T-helper 2 cell treated with Interferon-gamma antibody and Interleukin-4, amounts not matched to agents 5 μg/mL and 100 μg/mL, for 36 hours (primary cell): ENCODE results near the gene MYO5A.
"Not testable (repeated sequence)": the region's sequence is repeated elsewhere in the genome, so short reads cannot be mapped to it uniquely, and the experiment has no call there.

Source experiments
- DNase-seq: peaks from one replicate; pipeline ENCODE4 v3.0.0; 2021; ENCODE audit warnings: low spot score
- H3K27ac Mint-ChIP-seq: one replicate; pipeline ENCODE4 v1.8.0; 2021; ENCODE audit warnings: mild to moderate bottlenecking, mixed read lengths
- H3K27me3 Mint-ChIP-seq: one replicate; pipeline ENCODE4 v1.8.0; 2021; ENCODE audit warnings: low read depth, mixed read lengths
- H3K36me3 Mint-ChIP-seq: one replicate; pipeline ENCODE4 v1.8.0; 2021; ENCODE audit warnings: low read depth, mixed read lengths
- H3K4me1 Mint-ChIP-seq: one replicate; pipeline ENCODE4 v1.8.0; 2021; ENCODE audit warnings: low read depth, mixed read lengths
- H3K4me3 Mint-ChIP-seq: one replicate; pipeline ENCODE4 v1.8.0; 2022; ENCODE audit warnings: mild to moderate bottlenecking, moderate library complexity, mixed read lengths
- H3K9me3 Mint-ChIP-seq: one replicate; pipeline ENCODE4 v1.8.0; 2021; ENCODE audit warnings: mixed read lengths

The MYO5A gene

DNA sequence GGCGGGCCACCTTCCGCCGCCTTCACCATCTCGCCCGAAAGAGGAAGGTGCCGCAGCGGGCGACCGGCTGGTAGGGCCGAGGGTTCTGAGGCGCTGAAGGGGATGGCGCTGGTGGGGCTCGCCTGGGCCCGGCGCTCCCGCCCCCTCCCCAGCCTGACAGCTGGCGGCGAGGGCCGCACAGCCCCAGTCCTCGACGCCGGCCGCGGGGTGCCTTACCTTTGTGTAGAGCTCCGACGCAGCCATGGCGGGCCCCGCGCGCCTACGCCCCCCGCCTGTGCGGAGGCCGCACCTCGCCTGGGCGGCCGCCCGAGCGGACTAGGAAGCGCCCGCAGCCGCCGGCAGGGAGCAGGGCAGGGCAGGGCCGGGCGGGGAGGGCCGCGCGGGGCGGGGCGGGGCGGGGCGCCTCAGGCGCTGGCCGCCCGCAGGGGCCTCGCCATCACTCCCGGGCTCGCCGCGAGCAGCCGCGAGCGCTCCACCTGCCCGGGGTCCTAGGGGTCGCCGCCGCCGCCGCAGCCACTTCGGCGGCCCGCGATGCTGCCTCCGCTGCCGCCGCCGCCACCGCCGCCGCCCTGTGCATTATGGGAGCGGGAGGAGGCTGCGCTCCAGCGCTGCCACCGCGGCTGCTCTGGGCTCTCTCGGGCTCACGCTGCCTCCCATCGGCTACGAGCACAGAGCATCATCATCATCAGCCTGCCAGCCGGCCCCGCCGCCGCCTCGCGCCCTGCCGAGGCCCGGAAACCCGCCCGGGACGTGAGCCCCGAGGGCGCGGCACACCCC is at the start of gene MYO5A:
Gene MYO5A, minus strand, starts transcription at position 317 of the 777 bp plus-strand sequence. Its CDS starts 74 bp downstream, at position 243.
- H3K4me3 Mint-ChIP-seq, result peak within 1 kb of the TSS; percentile 93
- H3K9me3 Mint-ChIP-seq, result no peaks in the 10 kb centered on the region
- H3K36me3 Mint-ChIP-seq, result peaks cover 4% of the 10 kb centered on the region
- DNase-seq, result peak; percentile 79
- H3K27me3 Mint-ChIP-seq, result peaks cover 14% of the 10 kb centered on the region
- H3K27ac Mint-ChIP-seq, result peak within 1 kb of the TSS; percentile 82
- peaks cover 20% of the 10 kb centered on the region for H3K4me1 Mint-ChIP-seq

DNA sequence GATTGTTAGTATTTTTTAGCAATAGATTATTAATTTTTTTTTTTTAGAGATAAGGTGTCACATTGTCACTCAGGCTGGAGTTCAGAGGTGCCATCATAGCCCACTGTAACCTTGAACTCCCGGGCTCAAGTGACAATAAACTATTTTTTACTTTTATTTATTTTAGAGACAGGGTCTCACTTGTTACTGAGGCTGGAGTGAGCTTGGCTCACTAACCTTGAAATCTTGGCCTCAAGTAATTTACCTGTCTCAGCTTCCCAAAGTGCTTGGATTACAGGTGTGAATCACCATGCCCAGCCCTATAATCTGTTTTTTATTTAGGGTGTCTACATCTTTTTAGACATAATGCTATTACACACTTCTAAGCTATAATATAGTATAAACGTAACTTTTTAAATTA is 48.0 kb upstream of the MYO5A start:
- Mint-ChIP-seq H3K4me3 (no peak overlapping the region), H3K27me3 (no peaks in the 10 kb centered on the region), H3K4me1 (peaks cover 1% of the 10 kb centered on the region), H3K27ac (no peak overlapping the region), H3K9me3 (no peaks in the 10 kb centered on the region), H3K36me3 (peaks cover 3% of the 10 kb centered on the region)
- DNase-seq, result no peak

DNA sequence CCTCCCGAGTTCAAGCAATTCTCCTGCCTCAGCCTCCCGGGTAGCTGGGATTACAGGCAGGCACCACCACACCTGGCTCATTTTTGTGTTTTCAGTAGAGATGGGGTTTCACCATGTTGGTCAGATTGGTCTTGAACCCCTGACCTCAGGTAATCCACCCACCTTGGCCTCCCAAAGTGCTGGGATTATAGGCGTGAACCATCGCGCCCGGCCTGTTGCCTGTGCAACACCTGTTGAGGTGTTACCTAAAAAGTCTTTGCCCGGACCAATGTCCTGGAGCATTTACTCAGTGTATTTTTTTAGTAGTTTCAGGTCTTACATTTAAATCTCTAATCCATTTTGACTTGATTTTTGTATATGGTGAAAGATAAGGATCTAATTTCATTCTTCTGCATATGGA is 46.9 kb upstream of the MYO5A start:
- not testable (repeated sequence) for DNase-seq, H3K4me3 Mint-ChIP-seq, H3K4me1 Mint-ChIP-seq

DNA sequence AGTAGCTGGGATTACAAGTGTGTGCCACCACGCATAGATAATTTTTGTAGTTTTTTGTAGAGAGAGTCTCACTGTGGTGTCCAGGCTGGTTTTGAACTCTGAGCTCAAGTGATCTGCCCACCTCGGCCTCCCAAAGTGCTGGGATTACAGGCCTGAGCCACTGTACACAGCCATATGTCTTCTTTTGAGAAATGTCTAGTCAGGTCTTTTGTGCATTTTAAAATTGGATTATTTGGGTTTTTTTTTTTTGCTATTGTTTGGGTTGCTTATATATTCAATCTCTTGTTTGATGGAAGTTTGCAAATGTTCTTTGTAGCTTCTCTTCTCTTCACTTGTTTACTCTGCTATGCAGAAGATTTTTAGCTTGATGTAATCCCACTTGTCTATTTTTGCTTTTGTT is 46.4 kb upstream of the MYO5A start:
- Mint-ChIP-seq H3K4me1 (peaks cover 1% of the 10 kb centered on the region), H3K36me3 (peaks cover 2% of the 10 kb centered on the region), H3K27me3 (no peaks in the 10 kb centered on the region), H3K27ac (no peak overlapping the region), H3K9me3 (no peaks in the 10 kb centered on the region), H3K4me3 (no peak overlapping the region)
- DNase-seq, result no peak

More for the DNA sequence above, 46.9 kb upstream of the MYO5A start:
- H3K27me3 Mint-ChIP-seq, H3K27ac Mint-ChIP-seq, H3K9me3 Mint-ChIP-seq, H3K36me3 Mint-ChIP-seq: not testable (repeated sequence)

DNA sequence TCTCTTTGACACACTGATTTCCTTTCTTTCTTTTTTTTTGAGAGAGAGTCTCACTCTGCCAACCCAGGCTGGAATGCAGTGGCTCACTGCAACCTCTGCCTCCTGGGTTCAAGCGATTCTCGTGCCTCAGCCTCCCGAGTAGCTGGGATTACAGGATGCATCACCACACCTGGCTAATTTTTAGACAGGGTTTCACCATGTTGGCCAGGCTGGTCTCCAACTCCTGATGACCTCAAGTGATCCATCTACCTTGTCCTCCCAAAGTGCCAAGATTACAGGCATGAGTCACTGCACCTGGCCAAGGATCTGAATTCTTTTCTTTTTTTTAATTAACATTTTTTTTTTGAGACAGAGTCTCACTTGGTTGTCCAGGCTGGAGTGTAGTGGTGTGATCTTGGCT is 45.9 kb upstream of the MYO5A start:
- not testable (repeated sequence) for H3K36me3 Mint-ChIP-seq, H3K27ac Mint-ChIP-seq, H3K4me1 Mint-ChIP-seq, H3K4me3 Mint-ChIP-seq, H3K27me3 Mint-ChIP-seq, H3K9me3 Mint-ChIP-seq, DNase-seq

DNA sequence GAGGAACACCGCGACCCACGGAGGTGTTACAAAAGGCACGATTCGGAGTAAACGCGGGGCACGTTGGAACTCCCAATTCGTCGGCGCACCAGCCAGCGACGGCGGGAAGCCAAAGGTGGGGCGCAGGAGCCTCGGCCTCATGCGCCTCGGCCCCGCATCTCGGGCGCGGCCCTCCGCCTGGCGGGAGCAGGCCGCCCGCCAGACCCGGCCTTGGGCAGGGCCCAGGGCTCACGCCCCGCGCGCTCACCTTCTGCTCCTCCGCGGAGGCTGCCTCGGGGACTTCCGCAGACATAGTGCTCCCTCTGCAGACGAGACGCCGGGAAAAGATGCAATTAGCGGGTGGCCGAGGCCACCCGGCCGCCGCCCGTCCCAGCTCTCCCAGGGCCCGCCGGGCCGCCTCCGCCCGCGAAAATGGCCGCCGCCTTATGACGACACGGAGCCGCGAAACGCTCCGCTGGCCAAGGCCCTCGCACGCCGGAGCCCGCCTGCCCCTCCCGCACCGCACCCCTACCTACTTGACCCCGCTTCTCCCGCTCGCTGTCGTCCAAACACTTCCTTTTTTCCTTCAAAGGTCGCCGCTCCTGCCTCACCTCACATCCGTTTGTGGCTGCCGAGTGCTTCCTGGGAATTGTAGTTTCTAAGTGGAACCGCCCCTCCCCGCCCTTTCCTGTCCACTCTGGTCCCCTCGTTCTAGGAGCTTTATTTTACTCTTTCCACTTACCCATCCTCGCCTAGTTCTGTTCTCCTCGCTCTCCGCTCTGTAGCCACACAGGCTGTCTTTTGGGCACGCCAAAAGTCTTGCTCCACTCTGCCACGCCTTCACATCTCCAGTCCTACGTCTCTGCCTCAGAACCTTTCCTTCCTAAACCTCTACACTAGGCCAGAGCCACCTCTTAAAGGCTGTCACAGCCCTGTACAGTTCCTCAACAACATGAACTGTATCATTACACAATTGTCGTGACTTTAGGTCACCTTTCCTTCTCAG is 40.2 kb upstream of the MYO5A start, which contains the start of gene ARPP19:
Gene ARPP19, minus strand, starts transcription at position 430 of the 985 bp plus-strand sequence. Its CDS starts 138 bp downstream, at position 292.
- peaks cover 27% of the 10 kb centered on the region for H3K4me1 Mint-ChIP-seq
- H3K27ac Mint-ChIP-seq, result peak within 1 kb of the TSS; percentile 96
- no peaks in the 10 kb centered on the region for H3K27me3 Mint-ChIP-seq
- peak; percentile 83 for DNase-seq
- H3K4me3 Mint-ChIP-seq, result peak within 1 kb of the TSS; percentile 90
- H3K9me3 Mint-ChIP-seq, result no peaks in the 10 kb centered on the region
- H3K36me3 Mint-ChIP-seq, result peaks cover 16% of the 10 kb centered on the region

DNA sequence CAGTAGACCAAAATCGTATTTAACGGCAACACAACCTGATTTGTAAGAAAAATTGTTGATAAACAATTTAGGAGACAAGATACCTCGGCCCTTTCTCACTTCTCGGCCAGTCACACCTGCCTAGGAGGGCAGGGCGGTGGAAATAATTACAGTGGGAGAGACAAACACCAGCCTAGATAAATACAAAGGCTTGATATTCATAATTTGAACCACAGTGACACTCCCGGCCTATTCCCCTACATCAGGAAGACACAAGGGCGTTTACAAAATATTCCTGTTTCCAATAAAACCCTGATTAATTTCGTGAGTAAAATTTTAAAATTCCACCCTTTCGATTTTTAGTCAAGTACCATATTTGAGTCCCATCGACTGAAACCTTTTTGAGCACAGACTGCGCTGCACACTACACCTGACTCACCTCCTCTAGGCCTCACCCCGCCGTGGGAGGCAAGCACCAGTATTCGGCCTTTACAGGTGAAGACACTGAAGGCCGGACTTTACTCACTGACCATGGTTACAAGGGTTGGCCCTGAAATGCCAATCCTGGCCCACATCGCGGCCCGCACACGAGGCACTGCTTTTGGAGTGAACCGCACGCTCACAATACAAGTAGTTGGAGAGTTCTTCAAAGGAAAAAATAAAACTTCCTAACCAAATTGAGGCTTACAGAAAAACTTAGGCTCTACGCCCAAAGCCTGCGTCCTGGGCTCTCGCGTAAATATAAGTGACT is 39.4 kb upstream of the MYO5A start:
- Mint-ChIP-seq H3K9me3 (no peaks in the 10 kb centered on the region), H3K36me3 (peaks cover 19% of the 10 kb centered on the region), H3K27ac (peak overlapping the region; percentile 93), H3K27me3 (no peaks in the 10 kb centered on the region), H3K4me3 (peak overlapping the region; percentile 90), H3K4me1 (peaks cover 33% of the 10 kb centered on the region)
- peak; percentile 39 for DNase-seq

DNA sequence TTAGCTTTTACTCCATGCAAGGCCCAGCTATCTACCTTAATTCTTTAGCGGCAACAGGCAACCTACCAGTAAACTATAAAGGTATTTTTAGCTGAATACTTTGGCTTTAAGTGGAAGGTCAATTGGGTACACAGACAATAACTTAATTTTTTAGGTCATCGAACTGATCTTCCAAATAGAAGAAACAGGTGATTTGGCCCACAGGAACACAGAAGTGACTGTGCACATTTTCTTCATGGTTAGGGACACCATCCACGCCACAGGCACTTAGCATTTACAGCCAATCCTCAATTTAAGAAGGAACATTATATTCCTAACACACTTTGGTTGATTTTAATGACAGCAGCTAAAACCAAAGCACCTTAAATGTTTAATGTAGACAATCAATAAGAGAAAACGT is 38.2 kb upstream of the MYO5A start:
- Mint-ChIP-seq H3K36me3 (peaks cover 25% of the 10 kb centered on the region), H3K9me3 (no peaks in the 10 kb centered on the region), H3K4me3 (peak overlapping the region; percentile 90), H3K27me3 (no peaks in the 10 kb centered on the region), H3K4me1 (peaks cover 38% of the 10 kb centered on the region), H3K27ac (peak overlapping the region; percentile 55)
- DNase-seq, result no peak

DNA sequence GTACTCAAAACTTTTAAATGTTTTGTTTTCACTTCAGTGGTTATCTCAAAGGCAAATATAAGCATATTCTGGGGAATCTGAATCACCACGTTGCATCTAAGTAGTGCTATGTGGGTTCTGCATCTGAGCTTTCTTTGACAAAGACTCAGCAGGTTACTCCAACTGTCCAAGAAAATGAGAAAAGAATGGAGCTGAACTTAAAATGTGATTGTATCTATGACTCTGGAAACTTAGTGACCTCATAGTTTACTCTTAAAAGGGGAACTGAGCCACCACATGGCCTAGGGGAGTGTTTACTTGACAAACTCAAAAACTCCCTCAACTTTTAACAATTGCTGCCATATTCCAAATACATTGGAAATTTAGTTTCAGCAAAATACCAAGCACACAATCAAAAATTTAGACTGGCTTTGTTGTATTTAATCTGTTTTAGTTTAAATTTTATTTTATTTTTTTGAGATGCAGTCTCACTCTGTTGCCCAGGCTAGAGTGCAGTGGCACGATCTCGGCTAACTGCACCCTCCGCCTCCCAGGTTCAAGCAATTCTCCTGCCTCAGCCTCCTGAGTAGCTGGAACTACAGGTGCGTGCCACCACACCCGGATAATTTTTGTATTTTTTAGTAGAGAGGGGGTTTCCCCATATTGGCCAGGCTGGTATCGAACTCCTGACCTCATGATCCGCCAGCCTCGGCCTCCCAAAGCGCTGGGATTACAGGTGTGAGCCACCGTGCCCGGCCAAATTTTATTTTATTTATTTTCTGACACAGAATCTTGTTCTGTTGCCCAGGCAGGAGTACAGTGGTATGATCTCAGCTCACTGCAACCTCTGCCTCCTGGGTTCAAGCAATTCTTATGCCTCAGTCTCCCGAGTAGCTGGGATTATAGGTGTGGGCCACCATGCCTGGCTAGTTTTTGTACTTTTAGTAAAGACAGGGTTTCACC is 37.0 kb upstream of the MYO5A start:
- Mint-ChIP-seq H3K4me3 (peak overlapping the region; percentile 33), H3K36me3 (peaks cover 27% of the 10 kb centered on the region), H3K4me1 (peaks cover 48% of the 10 kb centered on the region), H3K27ac (peak overlapping the region; percentile 52)
- DNase-seq, H3K27me3 Mint-ChIP-seq, H3K9me3 Mint-ChIP-seq: not testable (repeated sequence)

DNA sequence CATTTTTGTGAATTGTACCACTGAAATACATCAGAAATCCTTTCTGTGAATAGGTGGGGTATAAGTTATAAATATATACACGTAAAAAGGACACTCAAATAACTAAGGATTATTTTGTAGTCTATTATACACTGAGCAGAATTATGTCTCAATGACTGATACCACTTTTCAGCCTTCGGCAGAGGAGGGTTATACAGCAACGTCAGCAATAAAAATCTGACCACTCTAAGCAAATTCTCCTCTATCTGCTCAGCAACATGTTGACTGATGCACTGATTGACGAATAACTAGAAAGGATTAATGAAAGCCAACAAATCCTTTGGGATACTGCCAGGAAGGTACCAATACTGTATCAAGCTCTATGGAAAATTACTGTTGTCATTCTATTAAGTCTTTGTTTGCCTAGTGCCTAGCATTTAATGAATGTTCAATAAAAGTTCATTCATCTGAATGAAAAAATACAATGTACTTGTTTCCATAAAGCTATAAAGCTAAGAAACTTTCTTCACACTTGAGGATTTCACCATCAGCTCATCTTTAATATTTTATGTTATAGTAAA is 34.9 kb upstream of the MYO5A start:
- no peak for DNase-seq
- no peak overlapping the region for H3K4me3 Mint-ChIP-seq
- H3K27me3 Mint-ChIP-seq, result no peaks in the 10 kb centered on the region
- H3K36me3 Mint-ChIP-seq, result peaks cover 42% of the 10 kb centered on the region
- no peaks in the 10 kb centered on the region for H3K9me3 Mint-ChIP-seq
- H3K4me1 Mint-ChIP-seq, result peaks cover 63% of the 10 kb centered on the region
- peak overlapping the region; percentile 20 for H3K27ac Mint-ChIP-seq

DNA sequence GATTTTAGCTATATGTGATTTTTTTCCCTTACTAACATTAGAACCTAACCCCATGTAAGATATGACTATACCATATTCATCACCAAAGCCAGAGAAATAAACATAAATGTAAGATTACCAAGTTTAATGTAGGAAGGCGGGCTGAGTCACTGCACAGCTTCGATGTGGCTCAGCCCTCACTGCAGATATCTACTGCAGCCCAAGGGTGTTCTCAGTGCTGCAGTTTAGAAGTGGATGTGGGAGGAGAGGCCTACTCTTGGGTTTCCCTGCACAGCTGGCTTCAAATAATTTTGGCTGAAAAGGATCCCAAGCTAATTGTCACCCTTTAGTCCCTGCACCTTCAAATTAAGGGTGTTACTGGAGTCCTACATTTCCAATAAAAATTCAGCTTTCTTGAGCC is 30.9 kb upstream of the MYO5A start:
- H3K4me1 Mint-ChIP-seq, result peaks cover 66% of the 10 kb centered on the region

DNA sequence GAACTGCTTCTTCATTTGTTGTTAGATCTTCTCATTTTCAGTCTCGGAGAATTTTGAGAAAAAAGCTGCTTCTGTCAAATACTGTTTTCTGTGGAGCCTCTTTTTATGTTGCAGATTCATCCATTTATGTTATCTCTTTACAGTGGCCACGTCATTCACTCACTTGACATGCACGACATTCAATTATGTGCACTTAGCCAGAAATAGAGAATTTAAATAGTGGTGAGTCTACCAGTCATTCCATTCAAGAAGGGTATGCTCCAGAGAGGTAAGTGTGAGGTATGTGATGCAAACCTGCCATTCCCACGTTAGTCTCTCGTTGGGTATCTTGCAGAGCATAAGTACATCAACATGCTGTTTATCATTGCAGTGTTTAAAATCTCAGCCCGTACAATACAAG is 30.3 kb upstream of the MYO5A start:
- peaks cover 51% of the 10 kb centered on the region for H3K36me3 Mint-ChIP-seq
- no peak for DNase-seq
- H3K27ac Mint-ChIP-seq, result peak overlapping the region; percentile 82
- peaks cover 61% of the 10 kb centered on the region for H3K4me1 Mint-ChIP-seq
- peak overlapping the region; percentile 54 for H3K4me3 Mint-ChIP-seq
- no peaks in the 10 kb centered on the region for H3K27me3 Mint-ChIP-seq
- no peaks in the 10 kb centered on the region for H3K9me3 Mint-ChIP-seq

More for the DNA sequence above, 30.9 kb upstream of the MYO5A start:
- Mint-ChIP-seq H3K36me3 (peaks cover 50% of the 10 kb centered on the region), H3K9me3 (no peaks in the 10 kb centered on the region), H3K4me3 (peak overlapping the region; percentile 54), H3K27me3 (no peaks in the 10 kb centered on the region), H3K27ac (peak overlapping the region; percentile 82)
- peak; percentile 74 for DNase-seq
